ENCODE results near the gene MSH5. TPM values are rescaled to one million over a fixed set of nuclear protein-coding genes. Genes with fewer than 3 reads are reported as not detected.

Gene MSH5
- total and polyA plus RNA-seq, 2 of the 13 experiments (the other 11 are each of a cell fraction or from before 2014, with no cell fraction given): 10.2 to 38.7 TPM

DNA sequence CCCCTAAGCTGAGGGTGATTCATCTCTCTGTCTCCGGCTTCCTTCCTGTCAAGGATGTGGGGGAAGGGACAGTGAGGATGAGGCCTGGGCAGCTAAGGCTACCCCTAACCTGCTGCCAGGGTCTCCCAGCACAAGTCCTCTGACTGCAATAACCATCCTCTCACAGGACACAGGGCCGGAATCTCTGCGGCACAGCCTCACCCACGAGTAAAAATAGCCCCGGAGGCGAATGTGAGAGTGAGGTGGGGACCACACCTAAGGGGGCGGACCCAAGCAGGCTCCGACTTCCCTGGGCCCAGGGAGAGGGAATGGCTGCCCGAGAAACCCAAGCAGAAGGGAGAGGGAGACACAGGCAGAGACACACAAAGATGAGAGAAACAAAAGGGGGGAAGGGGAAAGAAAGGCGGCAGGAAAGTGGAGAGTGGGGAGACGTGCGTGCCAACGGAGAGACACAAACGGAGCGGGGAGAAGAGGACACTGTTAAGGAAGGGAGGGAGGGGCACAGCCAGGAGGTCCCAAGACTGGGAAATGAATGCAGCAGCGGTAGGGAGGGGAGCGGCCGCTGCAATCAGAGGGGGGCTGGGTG is 4.9 kb upstream of the MSH5 start (continued):
- 0 out of 2 replicates have a peak, but pooled peaks have one; percentile 7 for TF ChIP-seq ZNF501 (CRISPR knock-in tag; IDR thresholded peaks at IDR 0.05)
- TF ChIP-seq ZGPAT (CRISPR knock-in tag; IDR thresholded peaks at IDR 0.05): 0 out of 2 replicates have a peak, but pooled peaks have one; percentile 40
- TF ChIP-seq RORA (CRISPR knock-in tag; IDR thresholded peaks at IDR 0.05): no peak
- no peak for TF ChIP-seq CREB1 (IDR thresholded peaks at IDR 0.05)
- TF ChIP-seq CREB1 (CRISPR knock-in tag; IDR thresholded peaks at IDR 0.05): no peak
- peak; percentile 18; the same call in 1 of the 2 replicates for TF ChIP-seq KLF12 (CRISPR knock-in tag; IDR thresholded peaks at IDR 0.05; ENCODE audit: borderline replicate concordance)
- TF ChIP-seq, protein P1, sequence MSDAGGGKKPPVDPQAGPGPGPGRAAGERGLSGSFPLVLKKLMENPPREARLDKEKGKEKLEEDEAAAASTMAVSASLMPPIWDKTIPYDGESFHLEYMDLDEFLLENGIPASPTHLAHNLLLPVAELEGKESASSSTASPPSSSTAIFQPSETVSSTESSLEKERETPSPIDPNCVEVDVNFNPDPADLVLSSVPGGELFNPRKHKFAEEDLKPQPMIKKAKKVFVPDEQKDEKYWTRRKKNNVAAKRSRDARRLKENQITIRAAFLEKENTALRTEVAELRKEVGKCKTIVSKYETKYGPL (CRISPR knock-in tag; IDR thresholded peaks at IDR 0.05): 0 out of 2 replicates have a peak, but pooled peaks have one; percentile 21
- no peak for TF ChIP-seq SIN3B (IDR thresholded peaks at IDR 0.05; ENCODE audit: low read length)
- TF ChIP-seq SMYD3 (CRISPR knock-in tag; IDR thresholded peaks at IDR 0.05): no peak
- no peak for TF ChIP-seq ZSCAN21 (CRISPR knock-in tag; IDR thresholded peaks at IDR 0.05; ENCODE audit: borderline replicate concordance)
- TF ChIP-seq, protein P2, sequence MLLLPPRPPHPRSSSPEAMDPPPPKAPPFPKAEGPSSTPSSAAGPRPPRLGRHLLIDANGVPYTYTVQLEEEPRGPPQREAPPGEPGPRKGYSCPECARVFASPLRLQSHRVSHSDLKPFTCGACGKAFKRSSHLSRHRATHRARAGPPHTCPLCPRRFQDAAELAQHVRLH (CRISPR knock-in tag; IDR thresholded peaks at IDR 0.05; ENCODE audit: borderline replicate concordance, low read depth): no peak
- TF ChIP-seq, protein P3, sequence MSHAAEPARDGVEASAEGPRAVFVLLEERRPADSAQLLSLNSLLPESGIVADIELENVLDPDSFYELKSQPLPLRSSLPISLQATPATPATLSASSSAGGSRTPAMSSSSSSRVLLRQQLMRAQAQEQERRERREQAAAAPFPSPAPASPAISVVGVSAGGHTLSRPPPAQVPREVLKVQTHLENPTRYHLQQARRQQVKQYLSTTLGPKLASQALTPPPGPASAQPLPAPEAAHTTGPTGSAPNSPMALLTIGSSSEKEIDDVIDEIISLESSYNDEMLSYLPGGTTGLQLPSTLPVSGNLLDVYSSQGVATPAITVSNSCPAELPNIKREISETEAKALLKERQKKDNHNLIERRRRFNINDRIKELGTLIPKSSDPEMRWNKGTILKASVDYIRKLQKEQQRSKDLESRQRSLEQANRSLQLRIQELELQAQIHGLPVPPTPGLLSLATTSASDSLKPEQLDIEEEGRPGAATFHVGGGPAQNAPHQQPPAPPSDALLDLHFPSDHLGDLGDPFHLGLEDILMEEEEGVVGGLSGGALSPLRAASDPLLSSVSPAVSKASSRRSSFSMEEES (CRISPR knock-in tag; IDR thresholded peaks at IDR 0.05): no peak
- TF ChIP-seq STAT5B (CRISPR knock-in tag; IDR thresholded peaks at IDR 0.05): no peak
- TF ChIP-seq ZNF530 (CRISPR knock-in tag; IDR thresholded peaks at IDR 0.05; ENCODE audit: low read depth): no peak
- no peak for TF ChIP-seq ZMYM4 (CRISPR knock-in tag; IDR thresholded peaks at IDR 0.05)
- TF ChIP-seq ZFP41 (CRISPR knock-in tag; IDR thresholded peaks at IDR 0.05; ENCODE audit: borderline replicate concordance): no peak
- no peak for TF ChIP-seq ZNF652 (CRISPR knock-in tag; IDR thresholded peaks at IDR 0.05; ENCODE audit: borderline replicate concordance, low read depth)
- TF ChIP-seq TEAD2 (CRISPR knock-in tag; IDR thresholded peaks at IDR 0.05): no peak
- TF ChIP-seq ZNF263 (CRISPR knock-in tag; IDR thresholded peaks at IDR 0.05): no peak
- no peak for TF ChIP-seq NRL (CRISPR knock-in tag; IDR thresholded peaks at IDR 0.05; ENCODE audit: borderline replicate concordance)
- TF ChIP-seq, protein P4, sequence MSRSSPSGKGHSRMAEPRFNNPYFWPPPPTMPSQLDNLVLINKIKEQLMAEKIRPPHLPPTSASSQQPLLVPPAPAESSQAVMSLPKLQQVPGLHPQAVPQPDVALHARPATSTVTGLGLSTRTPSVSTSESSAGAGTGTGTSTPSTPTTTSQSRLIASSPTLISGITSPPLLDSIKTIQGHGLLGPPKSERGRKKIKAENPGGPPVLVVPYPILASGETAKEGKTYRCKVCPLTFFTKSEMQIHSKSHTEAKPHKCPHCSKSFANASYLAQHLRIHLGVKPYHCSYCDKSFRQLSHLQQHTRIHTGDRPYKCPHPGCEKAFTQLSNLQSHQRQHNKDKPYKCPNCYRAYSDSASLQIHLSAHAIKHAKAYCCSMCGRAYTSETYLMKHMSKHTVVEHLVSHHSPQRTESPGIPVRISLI (CRISPR knock-in tag; IDR thresholded peaks at IDR 0.05; ENCODE audit: borderline replicate concordance): no peak
- TF ChIP-seq SAP130 (CRISPR knock-in tag; IDR thresholded peaks at IDR 0.05; ENCODE audit: low read depth): peak; percentile 87
- no peak for TF ChIP-seq ZSCAN9 (CRISPR knock-in tag; IDR thresholded peaks at IDR 0.05; ENCODE audit: borderline replicate concordance)
- 0 out of 2 replicates have a peak, but pooled peaks have one; percentile 13 for TF ChIP-seq BCL6 (CRISPR knock-in tag; IDR thresholded peaks at IDR 0.05)
- peak; percentile 56; the same call in 1 of the 2 replicates for TF ChIP-seq ZNF274 (CRISPR knock-in tag; IDR thresholded peaks at IDR 0.05)
- TF ChIP-seq ZNF34 (CRISPR knock-in tag; IDR thresholded peaks at IDR 0.05; ENCODE audit: borderline replicate concordance): no peak
- no peak for TF ChIP-seq ZNF83 (CRISPR knock-in tag; IDR thresholded peaks at IDR 0.05; ENCODE audit: borderline replicate concordance)
- TF ChIP-seq RARA (CRISPR knock-in tag; IDR thresholded peaks at IDR 0.05): peak; percentile 49

Data from HepG2 (cell line).